HepG2 (cell line): ENCODE measurements around the gene FUNDC1.

Source experiments
- ISL2 ChIP-seq: sonication (generic); formaldehyde crosslinking; IDR thresholded peaks from 2 replicates; pipeline ENCODE4 v1.5.0; 2020; ENCODE audit warnings: missing genetic modification reagents
- TBL1XR1 ChIP-seq: fragments of 150-350 bp; IDR thresholded peaks from 2 replicates; pipeline ENCODE4 v1.6.1; 2014; ENCODE audit warnings: borderline replicate concordance, low read length; ENCODE audit not compliant: partially characterized antibody

DNA sequence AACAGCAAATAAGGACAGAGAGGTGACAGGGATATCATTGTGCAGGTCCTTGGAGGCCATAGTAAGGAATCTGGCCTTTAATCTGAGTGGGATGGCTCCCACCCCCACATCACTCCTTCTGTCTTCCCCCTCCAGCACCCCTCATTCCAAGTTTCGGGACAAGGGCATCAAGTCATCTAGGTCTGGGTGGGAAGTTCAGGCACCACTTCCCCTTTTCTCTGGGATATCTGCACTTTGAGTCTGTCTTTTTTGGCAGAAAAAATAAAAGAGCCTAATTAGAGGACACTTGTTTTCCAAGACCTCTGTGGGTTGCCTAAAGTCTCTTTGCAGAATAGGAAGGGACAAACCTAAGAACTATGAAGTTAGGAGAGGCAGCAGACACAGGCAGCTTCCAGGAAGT is 60.1 kb downstream of the FUNDC1 start:
- no peak for TF ChIP-seq ISL2
- no peak for TF ChIP-seq TBL1XR1
